ENCODE results near the gene UMAD1. TPM values are rescaled to one million over a fixed set of nuclear protein-coding genes. Genes with fewer than 3 reads are reported as not detected.

The UMAD1 gene
- polyA plus RNA-seq, 1 of the 3 experiments (the other 2 are of a cell fraction), result 13.9 TPM

- Histone ChIP-seq H4K20me1 (ENCODE audit: insufficient read depth) (no peaks in the 10 kb centered on the region), H2AFZ (ENCODE audit: low read depth) (no peak overlapping the region), H3K36me3 (replicated peaks in 1 of 2; ENCODE audit: control insufficient read depth in 1 of 2, insufficient read depth in 2 of 2, low read length in 1 of 2) (no peaks in the 10 kb centered on the region), H3K4me2 (no peak overlapping the region), H3K9ac (no peak overlapping the region), H3K9me2 (no peaks in the 10 kb centered on the region), H3K79me2 (ENCODE audit: insufficient read depth) (no peaks in the 10 kb centered on the region; the same call in 1 of the 2 replicates), H3K27me3 (ENCODE audit: insufficient read depth) (no peaks in the 10 kb centered on the region), H3K4me1 (ENCODE audit: control insufficient read depth in 1 of 2, insufficient read depth in 2 of 2, low read depth in 1 of 2, low read length in 1 of 2) (peaks cover 7 to 15% of the 10 kb centered on the region in 2 experiments; a peak in 3 of 4 replicates), H3K4me3 (ENCODE audit: low read depth in 2 of 2, low read length in 1 of 2) (no peak overlapping the region), H3K27ac (ENCODE audit: low read depth in 2 of 2, low read length in 1 of 2) (peak overlapping the region in 1 of 2 experiments; percentile 90; a peak in 1 of 4 replicates), H3K9me3 (no peaks in the 10 kb centered on the region), H3F3A (replicated peaks; ENCODE audit: insufficient read depth) (no peaks in the 10 kb centered on the region)
- WGBS (ENCODE audit: low lambda C conversion rate), result 95% methylated on average over 5 of the region's 5 CpGs
- TF ChIP-seq REST (IDR thresholded peaks at IDR 0.05; ENCODE audit: low read depth, low read length) (no peak), SMC3 (IDR thresholded peaks at IDR 0.05; ENCODE audit: low read depth, low read length) (no peak), GABPA (IDR thresholded peaks at IDR 0.05; ENCODE audit: low read depth) (no peak), ZBTB33 (IDR thresholded peaks at IDR 0.05; ENCODE audit: borderline replicate concordance, low read depth) (no peak), JUND (IDR thresholded peaks at IDR 0.05) (no peak), SIN3A (IDR thresholded peaks at IDR 0.05; ENCODE audit: borderline replicate concordance, low read depth, low read length) (no peak), TAF1 (IDR thresholded peaks at IDR 0.05; ENCODE audit: borderline replicate concordance, low read depth, low read length) (no peak), TCF12 (IDR thresholded peaks at IDR 0.05) (no peak), YY1 (IDR thresholded peaks at IDR 0.05; ENCODE audit: low read depth) (no peak), RAD21 (IDR thresholded peaks at IDR 0.05; ENCODE audit: low read length) (no peak), POLR2AphosphoS5 (IDR thresholded peaks at IDR 0.05; ENCODE audit: low read depth, low read length) (no peak)
- TF ChIP-seq, protein P1, sequence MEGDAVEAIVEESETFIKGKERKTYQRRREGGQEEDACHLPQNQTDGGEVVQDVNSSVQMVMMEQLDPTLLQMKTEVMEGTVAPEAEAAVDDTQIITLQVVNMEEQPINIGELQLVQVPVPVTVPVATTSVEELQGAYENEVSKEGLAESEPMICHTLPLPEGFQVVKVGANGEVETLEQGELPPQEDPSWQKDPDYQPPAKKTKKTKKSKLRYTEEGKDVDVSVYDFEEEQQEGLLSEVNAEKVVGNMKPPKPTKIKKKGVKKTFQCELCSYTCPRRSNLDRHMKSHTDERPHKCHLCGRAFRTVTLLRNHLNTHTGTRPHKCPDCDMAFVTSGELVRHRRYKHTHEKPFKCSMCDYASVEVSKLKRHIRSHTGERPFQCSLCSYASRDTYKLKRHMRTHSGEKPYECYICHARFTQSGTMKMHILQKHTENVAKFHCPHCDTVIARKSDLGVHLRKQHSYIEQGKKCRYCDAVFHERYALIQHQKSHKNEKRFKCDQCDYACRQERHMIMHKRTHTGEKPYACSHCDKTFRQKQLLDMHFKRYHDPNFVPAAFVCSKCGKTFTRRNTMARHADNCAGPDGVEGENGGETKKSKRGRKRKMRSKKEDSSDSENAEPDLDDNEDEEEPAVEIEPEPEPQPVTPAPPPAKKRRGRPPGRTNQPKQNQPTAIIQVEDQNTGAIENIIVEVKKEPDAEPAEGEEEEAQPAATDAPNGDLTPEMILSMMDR (IDR thresholded peaks at IDR 0.05), result no peak
- TF ChIP-seq, protein P2, sequence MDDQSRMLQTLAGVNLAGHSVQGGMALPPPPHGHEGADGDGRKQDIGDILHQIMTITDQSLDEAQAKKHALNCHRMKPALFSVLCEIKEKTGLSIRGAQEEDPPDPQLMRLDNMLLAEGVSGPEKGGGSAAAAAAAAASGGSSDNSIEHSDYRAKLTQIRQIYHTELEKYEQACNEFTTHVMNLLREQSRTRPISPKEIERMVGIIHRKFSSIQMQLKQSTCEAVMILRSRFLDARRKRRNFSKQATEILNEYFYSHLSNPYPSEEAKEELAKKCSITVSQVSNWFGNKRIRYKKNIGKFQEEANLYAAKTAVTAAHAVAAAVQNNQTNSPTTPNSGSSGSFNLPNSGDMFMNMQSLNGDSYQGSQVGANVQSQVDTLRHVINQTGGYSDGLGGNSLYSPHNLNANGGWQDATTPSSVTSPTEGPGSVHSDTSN (IDR thresholded peaks at IDR 0.05), result no peak
- DNase-seq, result no peak
- CTCF ChIA-PET, result interaction anchor here (1.7 to 3.3 kb wide), 7 partner anchors 15 to 613 kb away, joined by 5 to 37 read pairs (median 19); no protein-coding TSS in a partner anchor
- POLR2A ChIA-PET, result interaction anchor here (2.1 kb wide), 1 partner anchor 287 kb away, joined by 16 read pairs; the partner anchor contains the start of gene GLCCI1
Measured at GRCh38 chr7:7682861-7683260, 42.3 kb downstream of the UMAD1 start.
